Hepatocyte (in vitro differentiated cells): ENCODE data around the gene DMBX1.

Experiments
- CTCF ChIP-seq: fragments of 200-600 bp; sonication (generic); IDR thresholded peaks from 2 replicates; pipeline ENCODE4 v1.5.1; 2016; ENCODE audit warnings: antibody characterized with exemption, mild to moderate bottlenecking; ENCODE audit not compliant: poor library complexity
- EZH2 ChIP-seq: fragments of 200-600 bp; sonication (generic); IDR thresholded peaks from 2 replicates; pipeline ENCODE4 v1.6.1; 2016; ENCODE audit warnings: antibody characterized with exemption, mild to moderate bottlenecking, borderline replicate concordance
- EZH2phosphoT487 ChIP-seq: fragments of 200-600 bp; sonication (generic); IDR thresholded peaks from one replicate; pipeline ENCODE4 v1.6.1; 2018; ENCODE audit warnings: antibody characterized with exemption, mild to moderate bottlenecking, low read depth, moderate library complexity; ENCODE audit not compliant: unreplicated experiment, severe bottlenecking

GRCh38 chr1:46456411-46456963, 33.1 kb upstream of the DMBX1 start:
- no peak for TF ChIP-seq CTCF
- TF ChIP-seq EZH2 = no peak
- no peak for TF ChIP-seq EZH2phosphoT487
